Measurements from ENCODE around the gene LKAAEAR1.

LKAAEAR1 gene

GRCh38 chr20:64110411-64111068, 26.3 kb upstream of the LKAAEAR1 start:
- DNase-seq (ENCODE audit: low spot score), result no peak

- no peak for DNase-seq (ENCODE audit: low spot score)
These were observed 25.7 kb upstream of the LKAAEAR1 start for GRCh38 chr20:64109831-64110391.

- DNase-seq (ENCODE audit: low spot score), result no peak
These were observed 24.8 kb upstream of the LKAAEAR1 start for GRCh38 chr20:64108731-64109681.

- no peak for DNase-seq (ENCODE audit: low spot score)
These were observed 23.7 kb upstream of the LKAAEAR1 start for GRCh38 chr20:64107736-64108457.

- DNase-seq (ENCODE audit: low spot score), result no peak
These were observed 23.0 kb upstream of the LKAAEAR1 start, which contains the start of gene NPBWR2 for GRCh38 chr20:64106981-64107735. Gene NPBWR2 (minus strand): TSS chr20:64107565. CDS start chr20:64106831, 734 bp downstream.

GRCh38 chr20:64106435-64106961, 22.3 kb upstream of the LKAAEAR1 start:
- DNase-seq (ENCODE audit: low spot score), result no peak

- no peak for DNase-seq (ENCODE audit: low spot score)
These were observed 21.7 kb upstream of the LKAAEAR1 start for GRCh38 chr20:64105846-64106434.

GRCh38 chr20:64104667-64105451, 20.7 kb upstream of the LKAAEAR1 start:
- DNase-seq (ENCODE audit: low spot score), result no peak

- DNase-seq (ENCODE audit: low spot score), result no peak
These were observed 19.9 kb upstream of the LKAAEAR1 start for GRCh38 chr20:64103871-64104666.

- DNase-seq (ENCODE audit: low spot score), result no peak
These were observed 18.6 kb upstream of the LKAAEAR1 start for GRCh38 chr20:64102647-64103354.

- DNase-seq (ENCODE audit: low spot score), result peak; percentile 44
These were observed 17.8 kb upstream of the LKAAEAR1 start for GRCh38 chr20:64101731-64102621.

- DNase-seq (ENCODE audit: low spot score), result no peak
These were observed 16.9 kb upstream of the LKAAEAR1 start for GRCh38 chr20:64100946-64101688.

GRCh38 chr20:64100566-64100888, 16.3 kb upstream of the LKAAEAR1 start:
- no peak for DNase-seq (ENCODE audit: low spot score)

GRCh38 chr20:64099880-64100565, 15.8 kb upstream of the LKAAEAR1 start:
- no peak for DNase-seq (ENCODE audit: low spot score)

- no peak for DNase-seq (ENCODE audit: low spot score)
These were observed 15.0 kb upstream of the LKAAEAR1 start for GRCh38 chr20:64099086-64099786.
